ENCODE measurements around the gene ATG9A.
A peak's percentile ranks its signal among the peaks of the same experiment; 100 is the strongest.

Gene ATG9A

DNA sequence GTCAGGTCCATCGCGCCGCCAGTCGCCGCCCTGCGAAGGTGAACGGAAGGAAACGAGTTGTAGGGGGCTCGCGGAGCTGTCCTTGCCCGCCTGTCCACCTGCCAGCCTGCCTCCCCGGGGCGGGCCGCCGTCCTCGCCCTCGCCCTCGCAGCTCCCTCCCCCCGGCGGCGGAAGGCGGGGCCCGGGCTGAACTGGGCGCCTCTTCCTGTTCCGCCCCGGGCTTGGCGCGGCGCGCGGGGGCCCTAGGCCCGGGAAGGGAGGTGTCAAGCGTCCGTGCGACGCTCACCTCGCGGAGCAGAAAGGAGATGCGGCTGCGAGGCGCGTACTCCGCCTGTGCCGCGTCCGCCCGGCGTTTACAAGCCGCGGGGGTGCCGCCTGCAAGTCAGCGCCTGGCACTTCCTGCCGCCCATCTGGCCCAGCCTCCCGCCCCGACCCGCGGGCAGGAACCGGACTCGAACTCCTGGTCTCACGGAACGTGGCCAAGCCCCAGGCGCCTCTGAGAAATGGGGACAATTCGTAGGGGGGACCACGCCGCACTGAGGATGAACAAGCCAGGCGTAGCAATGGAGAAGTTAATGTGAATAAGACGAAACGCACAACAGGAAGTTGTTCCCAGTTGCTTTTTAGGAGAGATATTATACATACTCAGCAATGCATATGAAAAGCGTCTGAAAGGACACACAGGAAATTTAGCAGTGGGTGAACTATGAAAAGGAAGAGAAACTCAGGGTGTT lies 52.5 kb downstream of the ATG9A start, which contains the start of gene CNPPD1:
TSS of gene CNPPD1 (minus strand) at position 108 of the 734 bp plus-strand sequence. CDS start at position 11, 97 bp downstream.
- peak; percentile 75 for DNase-seq (ENCODE audit: low read depth)

GRCh38 chr2:219175928-219176817 lies 53.3 kb downstream of the ATG9A start:
- peak; percentile 43 for DNase-seq (ENCODE audit: low read depth)

DNA sequence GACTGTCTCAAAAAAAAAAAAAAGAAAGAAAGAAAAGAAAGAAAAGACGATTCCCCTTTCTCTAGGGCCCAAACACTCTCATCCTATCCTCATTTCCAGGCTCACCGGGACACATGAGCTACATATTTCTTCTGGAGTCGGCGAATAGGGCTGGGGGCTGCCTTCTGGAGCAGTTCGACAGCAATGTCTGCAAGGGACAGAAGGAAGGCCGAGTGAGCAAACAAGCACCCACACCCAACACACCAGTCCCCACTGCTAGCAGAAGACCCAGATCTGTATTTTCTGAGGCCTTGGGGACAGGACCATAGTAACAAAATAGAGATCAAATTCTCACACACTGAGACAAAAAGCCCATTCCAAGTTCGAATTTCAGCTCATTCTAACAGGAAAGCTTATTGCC lies 54.0 kb downstream of the ATG9A start:
- no peak for DNase-seq (ENCODE audit: low read depth)

GRCh38 chr2:219174801-219175200 lies 54.6 kb downstream of the ATG9A start:
- no peak for DNase-seq (ENCODE audit: low read depth)

GRCh38 chr2:219174146-219174545 lies 55.3 kb downstream of the ATG9A start:
- DNase-seq (ENCODE audit: low read depth): no peak

- DNase-seq (ENCODE audit: low read depth): no peak
These were observed 56.3 kb downstream of the ATG9A start for GRCh38 chr2:219173176-219173575.

- DNase-seq (ENCODE audit: low read depth): no peak
These were observed 56.9 kb downstream of the ATG9A start for GRCh38 chr2:219172231-219173154.

DNA sequence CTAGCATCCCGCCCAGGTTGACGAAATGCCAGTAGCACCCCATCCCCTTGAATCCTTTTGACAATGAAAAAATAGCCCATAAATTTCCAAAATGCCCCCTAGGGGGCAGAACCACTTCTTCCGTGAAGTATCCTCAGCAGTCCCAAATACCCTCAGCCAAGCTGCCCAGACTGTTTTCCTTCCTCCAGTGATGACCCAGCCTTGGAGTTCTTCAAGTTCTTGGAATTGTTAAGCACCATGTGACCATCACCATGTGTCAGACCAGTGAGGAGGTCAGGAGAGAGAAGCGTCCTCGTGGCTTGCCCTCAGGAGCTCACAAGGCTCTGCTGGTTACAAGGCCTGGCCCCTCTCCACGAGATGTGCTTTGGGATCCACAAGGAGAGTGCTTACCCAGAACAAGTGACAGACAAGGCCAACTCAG lies 58.2 kb downstream of the ATG9A start:
- peak; percentile 75 for DNase-seq (ENCODE audit: low read depth)

- no peak for DNase-seq (ENCODE audit: low read depth)
These were observed 59.3 kb downstream of the ATG9A start, which contains the start of gene SLC23A3 for GRCh38 chr2:219169930-219170654. SLC23A3 (minus strand) TSS chr2:219170029; CDS start chr2:219169984, 45 bp downstream.
